Stomach (tissue), 9 donors: ENCODE results near the gene C21orf58. TPM values are rescaled to one million over a fixed set of nuclear protein-coding genes. Genes with fewer than 3 reads are reported as not detected.

Source experiments
- DNase-seq, 2 donors: peaks; one replicate each; pipeline versions ENCODE4 v3.0.0 to v3.0.0-alpha.2; 2013 to 2019
- H3K27ac ChIP-seq, 5 donors: fragments of 200-600 bp in 4 of 5; sonication (generic) in 4 of 5; one replicate each; pipeline ENCODE4 v1.5.1; 2013 to 2019; ENCODE audit warnings: mild to moderate bottlenecking in 1 of 5, moderate library complexity in 1 of 5
- H3K27me3 ChIP-seq, 3 donors: fragments of 200-600 bp; sonication (generic); one replicate each; pipeline ENCODE4 v1.5.1; 2017 to 2019; ENCODE audit warnings: mixed run types in 1 of 3
- H3K36me3 ChIP-seq, 4 donors: fragments of 200-600 bp; sonication (generic); 1 replicate in 3 of 4; 2 replicates in 1 of 4; pipeline ENCODE4 v1.5.1; 2016 to 2019
- H3K4me1 ChIP-seq, 4 donors: fragments of 200-600 bp; sonication (generic); one replicate each; pipeline ENCODE4 v1.5.1; 2016 to 2019
- H3K4me3 ChIP-seq, 4 donors: fragments of 200-600 bp; sonication (generic) in 3 of 4; one replicate each; pipeline ENCODE4 v1.5.1; 2016 to 2019; ENCODE audit warnings: mild to moderate bottlenecking in 1 of 4
- H3K9me3 ChIP-seq, 4 donors: fragments of 200-600 bp; sonication (generic); one replicate each; pipeline ENCODE4 v1.5.1; 2016 to 2019
- CTCF ChIP-seq, 7 experiments: fragments of 450-650 bp in 4 of 7; fragments of 200-600 bp in 3 of 7; sonication (generic) in 3 of 7; IDR thresholded peaks; one replicate each; pipeline ENCODE4 v1.5.1; 2016 to 2019; ENCODE audit warnings: antibody characterized with exemption in 7 of 7, control low read depth in 2 of 7, mild to moderate bottlenecking in 1 of 7
- EP300 ChIP-seq: sonication (generic); formaldehyde crosslinking; IDR thresholded peaks from one replicate; pipeline ENCODE4 v1.6.1; 2017; ENCODE audit warnings: antibody characterized with exemption
- POLR2A ChIP-seq, 4 donors: fragments of 450-650 bp; IDR thresholded peaks; one replicate each; pipeline ENCODE4 v1.6.1; 2016; ENCODE audit warnings: antibody characterized with exemption in 4 of 4, control low read depth in 2 of 4, mild to moderate bottlenecking in 1 of 4, moderate library complexity in 1 of 4
- POLR2AphosphoS5 ChIP-seq, 3 donors: sonication (generic); formaldehyde crosslinking; IDR thresholded peaks; one replicate each; pipeline ENCODE4 v1.6.1; 2016; ENCODE audit warnings: antibody characterized with exemption in 3 of 3
- WGBS, 5 donors: extraction: QIAGEN DNeasy Blood & Tissue Kit in 3 of 5; methylation state at CpG; one replicate each; pipeline versions ENCODE4 v1.1.5 to v1.1.7; 2013 to 2018; 5-methylcytosine and 5-hydroxymethylcytosine counted together
- intact Hi-C: fragments of 100-400 bp; cut with DNase I; formaldehyde crosslinking; loops from one replicate; pipeline ENCODE4 v1.15.1; 2023; ENCODE audit warnings: low total_unique reads
- polyA plus RNA-seq, 3 donors: library from polyadenylated mRNA; stranded (reverse); fragments of 200-250 nt; gene quantifications; one replicate each; pipeline ENCODE4 v1.2.3, GENCODE V29; 2013
- total RNA-seq, 5 donors: library from RNA; depleted of rRNA; stranded (reverse); fragments of >200 nt; gene quantifications; one replicate each; pipeline versions ENCODE4 v1.1.0 to v1.2.3, GENCODE V29; 2014 to 2016
- donor health status: healthy with polysubstance abuse.
- donor health status: Bipolar disorder and iron deficiency.
- donor health status: healthy.

Gene C21orf58
- total and polyA plus RNA-seq, 8 donors, result 0.89 to 15.1 (median 4.1) TPM

- H3K9me3 ChIP-seq, result no peaks in the 10 kb centered on the region
- DNase-seq, result no peak
- TF ChIP-seq POLR2A (IDR thresholded peaks at IDR 0.05) (no peak), POLR2AphosphoS5 (IDR thresholded peaks at IDR 0.05) (no peak), CTCF (IDR thresholded peaks at IDR 0.05) (no peak), EP300 (no peak)
- no peak overlapping the region for H3K4me3 ChIP-seq
- H3K36me3 ChIP-seq, result peaks cover 29 to 85% (median 66%) of the 10 kb centered on the region in 4 donors
- 86 to 91% (median 87%) methylated on average over 19 to 20 of the region's 20 CpGs for WGBS, 5 donors
- H3K27ac ChIP-seq, result no peak overlapping the region
- no peaks in the 10 kb centered on the region for H3K4me1 ChIP-seq
- H3K27me3 ChIP-seq, result no peaks in the 10 kb centered on the region
- intact Hi-C loops, result no loop called here
Observed at GRCh38 chr21:46369520-46370235, 46.0 kb upstream of the C21orf58 start.

GRCh38 chr21:46368533-46369285, 45.0 kb upstream of the C21orf58 start:
- no peaks in the 10 kb centered on the region for H3K27me3 ChIP-seq

GRCh38 chr21:46366966-46367365, 43.3 kb upstream of the C21orf58 start:
- H3K36me3 ChIP-seq, result peaks cover 41 to 90% (median 79%) of the 10 kb centered on the region in 4 donors
- whole genome bisulfite sequencing, 5 donors, result 95 to 98% (median 96%) methylated on average over 19 to 20 of the region's 20 CpGs
- intact Hi-C loops, result no loop called here
- TF ChIP-seq EP300 (no peak), POLR2AphosphoS5 (IDR thresholded peaks at IDR 0.05) (no peak), CTCF (IDR thresholded peaks at IDR 0.05) (no peak), POLR2A (IDR thresholded peaks at IDR 0.05) (no peak)
- H3K9me3 ChIP-seq, result no peaks in the 10 kb centered on the region
- H3K27me3 ChIP-seq, result no peaks in the 10 kb centered on the region
- no peak for DNase-seq
- H3K4me1 ChIP-seq, result no peaks in the 10 kb centered on the region
- no peak overlapping the region for H3K4me3 ChIP-seq
- no peak overlapping the region for H3K27ac ChIP-seq

More at GRCh38 chr21:46368533-46369285, 45.0 kb upstream of the C21orf58 start:
- 50 to 59% (median 53%) methylated on average over 11 of the region's 11 CpGs for WGBS, 5 donors
- DNase-seq, result no peak
- no peak overlapping the region for H3K4me3 ChIP-seq
- intact Hi-C loops, result no loop called here
- no peaks in the 10 kb centered on the region for H3K4me1 ChIP-seq
- no peak overlapping the region for H3K27ac ChIP-seq
- H3K36me3 ChIP-seq, result peaks cover 37 to 86% (median 72%) of the 10 kb centered on the region in 4 donors
- no peaks in the 10 kb centered on the region for H3K9me3 ChIP-seq
- no peak for TF ChIP-seq EP300
- TF ChIP-seq POLR2AphosphoS5 (IDR thresholded peaks at IDR 0.05), result no peak
- TF ChIP-seq CTCF (IDR thresholded peaks at IDR 0.05), result no peak
- no peak for TF ChIP-seq POLR2A (IDR thresholded peaks at IDR 0.05)

- intact Hi-C loops, result no loop called here
- DNase-seq, result no peak
- Histone ChIP-seq H3K36me3 (peaks cover 37 to 90% (median 79%) of the 10 kb centered on the region in 4 donors), H3K9me3 (no peaks in the 10 kb centered on the region), H3K27me3 (no peaks in the 10 kb centered on the region), H3K27ac (no peak overlapping the region), H3K4me1 (no peaks in the 10 kb centered on the region), H3K4me3 (no peak overlapping the region)
- 88 to 92% (median 91%) methylated on average over 11 to 19 of the region's 19 CpGs for WGBS, 5 donors
- TF ChIP-seq POLR2AphosphoS5 (IDR thresholded peaks at IDR 0.05) (no peak), CTCF (IDR thresholded peaks at IDR 0.05) (no peak), EP300 (no peak), POLR2A (IDR thresholded peaks at IDR 0.05) (no peak)
Observed at GRCh38 chr21:46366561-46366960, 42.9 kb upstream of the C21orf58 start.
